ENCODE data around the gene HMMR. TPM values are rescaled to one million over a fixed set of nuclear protein-coding genes. Genes with fewer than 3 reads are reported as not detected.
A peak's percentile ranks its signal among the peaks of the same experiment; 100 is the strongest.

HMMR gene
- polyA plus RNA-seq, 4 donors, result 18.1 to 28.8 (median 21.2) TPM

GRCh38 chr5:163456029-163456589 lies 4.3 kb upstream of the HMMR start:
- no peak for DNase-seq (ENCODE audit: low read depth in 4 of 4, low spot score in 3 of 4)

- DNase-seq (ENCODE audit: low read depth in 4 of 4, low spot score in 3 of 4), result no peak
Observed at GRCh38 chr5:163456840-163457239, 3.6 kb upstream of the HMMR start.

GRCh38 chr5:163458778-163459385 lies 1.6 kb upstream of the HMMR start:
- no peak for DNase-seq (ENCODE audit: low read depth in 4 of 4, low spot score in 3 of 4)

GRCh38 chr5:163459462-163459818 lies 992 bp upstream of the HMMR start:
- DNase-seq (ENCODE audit: low read depth in 4 of 4, low spot score in 3 of 4), result no peak

GRCh38 chr5:163459819-163460561 lies 442 bp upstream of the HMMR start, which contains the start of gene NUDCD2:
NUDCD2 (minus strand) TSS chr5:163460102; CDS start chr5:163460050, 52 bp downstream.
- peak; percentile 95 to 98 (median 96) for DNase-seq (ENCODE audit: low read depth in 4 of 4, low spot score in 3 of 4)

- DNase-seq (ENCODE audit: low read depth in 4 of 4, low spot score in 3 of 4), result no peak
Observed at GRCh38 chr5:163463063-163463435, 2.6 kb downstream of the HMMR start.

GRCh38 chr5:163467682-163468081 lies 7.2 kb downstream of the HMMR start:
- DNase-seq (ENCODE audit: low read depth in 4 of 4, low spot score in 3 of 4), result no peak

GRCh38 chr5:163473635-163474243 lies 13.3 kb downstream of the HMMR start:
- no peak for DNase-seq (ENCODE audit: low read depth in 4 of 4, low spot score in 3 of 4)

GRCh38 chr5:163475411-163475810 lies 15.0 kb downstream of the HMMR start:
- no peak for DNase-seq (ENCODE audit: low read depth in 4 of 4, low spot score in 3 of 4)

- no peak for DNase-seq (ENCODE audit: low read depth in 4 of 4, low spot score in 3 of 4)
Observed at GRCh38 chr5:163478126-163478981, 17.9 kb downstream of the HMMR start.

- no peak for DNase-seq (ENCODE audit: low read depth in 4 of 4, low spot score in 3 of 4)
Observed at GRCh38 chr5:163478982-163479271, 18.5 kb downstream of the HMMR start.

- no peak for DNase-seq (ENCODE audit: low read depth in 4 of 4, low spot score in 3 of 4)
Observed at GRCh38 chr5:163489055-163489744, 28.8 kb downstream of the HMMR start.

GRCh38 chr5:163489745-163490075 lies 29.3 kb downstream of the HMMR start:
- DNase-seq (ENCODE audit: low read depth in 4 of 4, low spot score in 3 of 4), result no peak

- DNase-seq (ENCODE audit: low read depth in 4 of 4, low spot score in 3 of 4), result no peak
Observed at GRCh38 chr5:163496286-163496685, 35.9 kb downstream of the HMMR start.

- no peak for DNase-seq (ENCODE audit: low read depth in 4 of 4, low spot score in 3 of 4)
Observed at GRCh38 chr5:163497315-163497714, 36.9 kb downstream of the HMMR start.

- DNase-seq (ENCODE audit: low read depth in 4 of 4, low spot score in 3 of 4), result no peak
Observed at GRCh38 chr5:163498886-163499285, 38.5 kb downstream of the HMMR start.

- DNase-seq (ENCODE audit: low read depth in 4 of 4, low spot score in 3 of 4), result no peak
Observed at GRCh38 chr5:163502521-163502920, 42.1 kb downstream of the HMMR start.

GRCh38 chr5:163503106-163504078 lies 43.0 kb downstream of the HMMR start:
- DNase-seq (ENCODE audit: low read depth in 4 of 4, low spot score in 3 of 4), result peak in 3 of 4 donors; percentile 61 to 68 (median 68)
